Measurements from ENCODE around the gene LETMD1. TPM values are rescaled to one million over a fixed set of nuclear protein-coding genes. Genes with fewer than 3 reads are reported as not detected.

Gene LETMD1
- polyA plus RNA-seq, 1 of the 3 experiments (the other 2 are of a cell fraction) = 67.8 TPM

DNA sequence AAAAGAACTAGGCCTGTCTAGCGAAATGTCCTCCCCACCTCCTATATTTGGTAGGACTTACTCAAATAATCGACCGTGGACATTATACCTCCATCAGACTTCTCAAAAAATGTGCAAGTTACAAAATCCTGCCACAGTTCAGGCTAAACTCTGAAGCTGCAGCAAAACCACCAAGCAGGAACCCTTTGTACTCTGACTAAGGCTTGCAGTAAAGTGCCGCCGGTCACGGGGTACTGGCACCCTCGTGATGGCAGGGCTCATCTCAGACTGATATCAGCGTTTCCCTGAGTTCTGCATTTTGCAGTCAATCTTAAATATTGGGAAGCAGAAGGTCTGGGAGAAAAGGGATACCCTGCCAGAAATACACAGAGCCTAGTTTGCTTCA lies 39.1 kb upstream of the LETMD1 start (continued):
- no peak for TF ChIP-seq FOXM1 (IDR thresholded peaks at IDR 0.05; ENCODE audit: low read depth)
- TF ChIP-seq JUND (IDR thresholded peaks at IDR 0.05) = no peak

DNA sequence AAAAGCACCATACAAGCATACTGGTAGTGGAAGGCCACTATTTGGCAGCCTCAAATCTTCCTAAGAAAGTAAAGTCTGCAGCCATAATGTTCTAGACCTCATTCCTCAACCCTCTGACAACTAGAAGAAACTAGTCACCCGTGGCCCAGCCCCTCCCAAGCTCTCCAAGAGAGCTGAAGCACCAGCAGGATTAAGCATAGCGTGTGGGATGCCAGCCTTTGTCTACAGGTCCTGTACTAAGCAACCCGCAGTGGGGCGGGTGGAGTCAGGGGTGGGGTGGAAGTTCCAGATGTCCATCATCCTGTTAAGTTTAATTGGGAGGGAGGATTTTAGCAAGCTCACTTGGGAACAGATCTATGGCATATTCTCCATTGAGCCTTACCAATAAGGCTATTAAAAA lies 36.2 kb upstream of the LETMD1 start:
- no peaks in the 10 kb centered on the region for H3K9me2 ChIP-seq
- no peaks in the 10 kb centered on the region for H3K9me3 ChIP-seq
- H3K4me2 ChIP-seq = no peak overlapping the region
- no peak for DNase-seq
- no peak overlapping the region for H2AFZ ChIP-seq (ENCODE audit: low read depth)
- CTCF ChIA-PET = interaction anchor here (1.6 kb wide), 1 partner anchor 24 kb away, joined by 6 read pairs; no protein-coding TSS in a partner anchor
- no peak overlapping the region for H3K9ac ChIP-seq
- H3K4me3 ChIP-seq (ENCODE audit: low read depth in 2 of 2, low read length in 1 of 2) = no peak overlapping the region
- H3F3A ChIP-seq (replicated peaks; ENCODE audit: insufficient read depth) = no peaks in the 10 kb centered on the region
- TF ChIP-seq ELF1 (IDR thresholded peaks at IDR 0.05) (no peak), SMC3 (IDR thresholded peaks at IDR 0.05; ENCODE audit: low read depth, low read length) (no peak), TCF12 (IDR thresholded peaks at IDR 0.05) (no peak), RXRA (IDR thresholded peaks at IDR 0.05; ENCODE audit: borderline replicate concordance, low read depth) (no peak), EP300 (IDR thresholded peaks at IDR 0.05; ENCODE audit: borderline replicate concordance in 1 of 2, low read depth in 1 of 2, low read length in 1 of 2) (no peak), NFIC (IDR thresholded peaks at IDR 0.05; ENCODE audit: borderline replicate concordance) (no peak), GABPA (IDR thresholded peaks at IDR 0.05; ENCODE audit: low read depth) (no peak)
- TF ChIP-seq, protein P1, sequence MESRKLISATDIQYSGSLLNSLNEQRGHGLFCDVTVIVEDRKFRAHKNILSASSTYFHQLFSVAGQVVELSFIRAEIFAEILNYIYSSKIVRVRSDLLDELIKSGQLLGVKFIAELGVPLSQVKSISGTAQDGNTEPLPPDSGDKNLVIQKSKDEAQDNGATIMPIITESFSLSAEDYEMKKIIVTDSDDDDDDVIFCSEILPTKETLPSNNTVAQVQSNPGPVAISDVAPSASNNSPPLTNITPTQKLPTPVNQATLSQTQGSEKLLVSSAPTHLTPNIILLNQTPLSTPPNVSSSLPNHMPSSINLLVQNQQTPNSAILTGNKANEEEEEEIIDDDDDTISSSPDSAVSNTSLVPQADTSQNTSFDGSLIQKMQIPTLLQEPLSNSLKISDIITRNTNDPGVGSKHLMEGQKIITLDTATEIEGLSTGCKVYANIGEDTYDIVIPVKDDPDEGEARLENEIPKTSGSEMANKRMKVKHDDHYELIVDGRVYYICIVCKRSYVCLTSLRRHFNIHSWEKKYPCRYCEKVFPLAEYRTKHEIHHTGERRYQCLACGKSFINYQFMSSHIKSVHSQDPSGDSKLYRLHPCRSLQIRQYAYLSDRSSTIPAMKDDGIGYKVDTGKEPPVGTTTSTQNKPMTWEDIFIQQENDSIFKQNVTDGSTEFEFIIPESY (IDR thresholded peaks at IDR 0.05; ENCODE audit: borderline replicate concordance, low read depth) = no peak
- TF ChIP-seq, protein P2, sequence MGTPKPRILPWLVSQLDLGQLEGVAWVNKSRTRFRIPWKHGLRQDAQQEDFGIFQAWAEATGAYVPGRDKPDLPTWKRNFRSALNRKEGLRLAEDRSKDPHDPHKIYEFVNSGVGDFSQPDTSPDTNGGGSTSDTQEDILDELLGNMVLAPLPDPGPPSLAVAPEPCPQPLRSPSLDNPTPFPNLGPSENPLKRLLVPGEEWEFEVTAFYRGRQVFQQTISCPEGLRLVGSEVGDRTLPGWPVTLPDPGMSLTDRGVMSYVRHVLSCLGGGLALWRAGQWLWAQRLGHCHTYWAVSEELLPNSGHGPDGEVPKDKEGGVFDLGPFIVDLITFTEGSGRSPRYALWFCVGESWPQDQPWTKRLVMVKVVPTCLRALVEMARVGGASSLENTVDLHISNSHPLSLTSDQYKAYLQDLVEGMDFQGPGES (IDR thresholded peaks at IDR 0.05; ENCODE audit: low read depth, low read length) = no peak
- TF ChIP-seq, protein P3, sequence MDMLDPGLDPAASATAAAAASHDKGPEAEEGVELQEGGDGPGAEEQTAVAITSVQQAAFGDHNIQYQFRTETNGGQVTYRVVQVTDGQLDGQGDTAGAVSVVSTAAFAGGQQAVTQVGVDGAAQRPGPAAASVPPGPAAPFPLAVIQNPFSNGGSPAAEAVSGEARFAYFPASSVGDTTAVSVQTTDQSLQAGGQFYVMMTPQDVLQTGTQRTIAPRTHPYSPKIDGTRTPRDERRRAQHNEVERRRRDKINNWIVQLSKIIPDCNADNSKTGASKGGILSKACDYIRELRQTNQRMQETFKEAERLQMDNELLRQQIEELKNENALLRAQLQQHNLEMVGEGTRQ (IDR thresholded peaks at IDR 0.05; ENCODE audit: borderline replicate concordance, low read depth, low read length) = no peak
- TF ChIP-seq, protein P4, sequence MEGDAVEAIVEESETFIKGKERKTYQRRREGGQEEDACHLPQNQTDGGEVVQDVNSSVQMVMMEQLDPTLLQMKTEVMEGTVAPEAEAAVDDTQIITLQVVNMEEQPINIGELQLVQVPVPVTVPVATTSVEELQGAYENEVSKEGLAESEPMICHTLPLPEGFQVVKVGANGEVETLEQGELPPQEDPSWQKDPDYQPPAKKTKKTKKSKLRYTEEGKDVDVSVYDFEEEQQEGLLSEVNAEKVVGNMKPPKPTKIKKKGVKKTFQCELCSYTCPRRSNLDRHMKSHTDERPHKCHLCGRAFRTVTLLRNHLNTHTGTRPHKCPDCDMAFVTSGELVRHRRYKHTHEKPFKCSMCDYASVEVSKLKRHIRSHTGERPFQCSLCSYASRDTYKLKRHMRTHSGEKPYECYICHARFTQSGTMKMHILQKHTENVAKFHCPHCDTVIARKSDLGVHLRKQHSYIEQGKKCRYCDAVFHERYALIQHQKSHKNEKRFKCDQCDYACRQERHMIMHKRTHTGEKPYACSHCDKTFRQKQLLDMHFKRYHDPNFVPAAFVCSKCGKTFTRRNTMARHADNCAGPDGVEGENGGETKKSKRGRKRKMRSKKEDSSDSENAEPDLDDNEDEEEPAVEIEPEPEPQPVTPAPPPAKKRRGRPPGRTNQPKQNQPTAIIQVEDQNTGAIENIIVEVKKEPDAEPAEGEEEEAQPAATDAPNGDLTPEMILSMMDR (IDR thresholded peaks at IDR 0.05) = no peak
- POLR2A ChIA-PET = no interaction called here
- no peaks in the 10 kb centered on the region for H3K27me3 ChIP-seq (ENCODE audit: insufficient read depth)
- H4K20me1 ChIP-seq (ENCODE audit: insufficient read depth) = peaks cover 5% of the 10 kb centered on the region; the same call in 1 of the 2 replicates
- no peak overlapping the region for H3K27ac ChIP-seq (ENCODE audit: low read depth in 2 of 2, low read length in 1 of 2)
- 95% methylated on average over 4 of the region's 4 CpGs for WGBS (ENCODE audit: low lambda C conversion rate)
- peaks cover 3% of the 10 kb centered on the region in 2 experiments for H3K36me3 ChIP-seq (replicated peaks in 1 of 2; ENCODE audit: control insufficient read depth in 1 of 2, insufficient read depth in 2 of 2, low read length in 1 of 2)
- no peaks in the 10 kb centered on the region for H3K4me1 ChIP-seq (ENCODE audit: control insufficient read depth in 1 of 2, insufficient read depth in 2 of 2, low read depth in 1 of 2, low read length in 1 of 2)
- peaks cover 72% of the 10 kb centered on the region for H3K79me2 ChIP-seq (ENCODE audit: insufficient read depth)
